Esophagus squamous epithelium (tissue), 4 donors: ENCODE measurements around the gene SCLY.

Experiments used
- POLR2A ChIP-seq, 4 donors: fragments of 450-650 bp; IDR thresholded peaks; one replicate each; pipeline ENCODE4 v1.6.1; 2017; ENCODE audit warnings: antibody characterized with exemption in 4 of 4, mild to moderate bottlenecking in 4 of 4, moderate library complexity in 3 of 4
- TF ChIP-seq, protein P1 (sequence below), 6 experiments: fragments of 450-650 bp in 4 of 6; fragments of 200-600 bp in 2 of 6; sonication (generic) in 2 of 6; IDR thresholded peaks; one replicate each; pipeline ENCODE4 v1.5.1; 2016 to 2019; ENCODE audit warnings: antibody characterized with exemption in 6 of 6, mild to moderate bottlenecking in 4 of 6, moderate library complexity in 4 of 6

DNA sequence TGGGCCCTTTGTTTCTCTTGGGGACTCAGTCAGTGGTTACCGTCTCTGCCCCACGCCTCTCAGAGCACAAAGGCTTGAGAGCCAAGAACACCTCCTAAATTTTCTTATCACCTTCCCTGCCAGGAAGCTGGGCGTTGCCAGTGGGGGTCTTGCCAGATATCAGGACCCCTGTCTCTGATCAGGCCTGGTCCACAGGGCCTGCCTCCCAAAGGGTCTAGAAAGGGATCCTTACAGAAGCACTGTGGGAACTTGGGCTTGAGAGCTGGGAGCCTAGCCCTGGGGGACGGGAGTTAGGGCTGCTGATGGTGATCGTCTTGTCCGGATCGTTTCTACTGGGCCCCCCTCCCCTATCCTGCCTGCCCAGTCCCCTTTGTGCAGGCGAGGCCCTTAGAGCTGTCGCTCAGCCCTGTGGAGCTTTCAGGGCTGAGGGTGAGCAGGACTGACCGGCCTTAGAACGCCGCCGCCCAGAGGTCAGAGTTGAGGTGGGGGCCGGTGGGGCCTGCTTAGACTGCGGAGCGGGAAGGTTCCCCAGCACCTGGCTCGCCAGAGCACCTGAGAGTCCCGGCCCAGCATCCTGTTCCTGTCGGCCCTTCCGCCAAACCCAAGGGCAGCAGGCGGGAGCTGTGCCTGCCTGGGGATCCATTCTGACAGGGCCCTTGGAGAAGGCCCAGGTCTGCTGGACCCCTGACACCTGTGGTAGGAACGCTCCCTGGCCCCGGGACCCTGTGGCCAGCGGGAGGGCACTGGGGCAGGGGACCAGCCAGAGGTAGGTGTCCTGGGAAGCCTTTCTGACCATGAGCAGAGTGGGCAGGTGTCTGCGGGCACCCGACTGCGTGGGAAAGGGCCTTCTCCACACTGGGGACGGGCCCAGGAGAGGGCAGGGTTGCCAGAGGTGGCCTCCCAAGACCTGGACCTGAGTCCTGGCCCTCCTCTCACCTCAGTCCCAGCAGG lies 40.3 kb downstream of the SCLY start:
- TF ChIP-seq, protein P1, sequence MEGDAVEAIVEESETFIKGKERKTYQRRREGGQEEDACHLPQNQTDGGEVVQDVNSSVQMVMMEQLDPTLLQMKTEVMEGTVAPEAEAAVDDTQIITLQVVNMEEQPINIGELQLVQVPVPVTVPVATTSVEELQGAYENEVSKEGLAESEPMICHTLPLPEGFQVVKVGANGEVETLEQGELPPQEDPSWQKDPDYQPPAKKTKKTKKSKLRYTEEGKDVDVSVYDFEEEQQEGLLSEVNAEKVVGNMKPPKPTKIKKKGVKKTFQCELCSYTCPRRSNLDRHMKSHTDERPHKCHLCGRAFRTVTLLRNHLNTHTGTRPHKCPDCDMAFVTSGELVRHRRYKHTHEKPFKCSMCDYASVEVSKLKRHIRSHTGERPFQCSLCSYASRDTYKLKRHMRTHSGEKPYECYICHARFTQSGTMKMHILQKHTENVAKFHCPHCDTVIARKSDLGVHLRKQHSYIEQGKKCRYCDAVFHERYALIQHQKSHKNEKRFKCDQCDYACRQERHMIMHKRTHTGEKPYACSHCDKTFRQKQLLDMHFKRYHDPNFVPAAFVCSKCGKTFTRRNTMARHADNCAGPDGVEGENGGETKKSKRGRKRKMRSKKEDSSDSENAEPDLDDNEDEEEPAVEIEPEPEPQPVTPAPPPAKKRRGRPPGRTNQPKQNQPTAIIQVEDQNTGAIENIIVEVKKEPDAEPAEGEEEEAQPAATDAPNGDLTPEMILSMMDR (IDR thresholded peaks at IDR 0.05): no peak
- TF ChIP-seq POLR2A (IDR thresholded peaks at IDR 0.05): no peak
